Measurements from ENCODE around the gene PLCL1.

GRCh38 chr2:197798187-197798586 lies 6.2 kb upstream of the PLCL1 start:
- TF ChIP-seq, protein P1, sequence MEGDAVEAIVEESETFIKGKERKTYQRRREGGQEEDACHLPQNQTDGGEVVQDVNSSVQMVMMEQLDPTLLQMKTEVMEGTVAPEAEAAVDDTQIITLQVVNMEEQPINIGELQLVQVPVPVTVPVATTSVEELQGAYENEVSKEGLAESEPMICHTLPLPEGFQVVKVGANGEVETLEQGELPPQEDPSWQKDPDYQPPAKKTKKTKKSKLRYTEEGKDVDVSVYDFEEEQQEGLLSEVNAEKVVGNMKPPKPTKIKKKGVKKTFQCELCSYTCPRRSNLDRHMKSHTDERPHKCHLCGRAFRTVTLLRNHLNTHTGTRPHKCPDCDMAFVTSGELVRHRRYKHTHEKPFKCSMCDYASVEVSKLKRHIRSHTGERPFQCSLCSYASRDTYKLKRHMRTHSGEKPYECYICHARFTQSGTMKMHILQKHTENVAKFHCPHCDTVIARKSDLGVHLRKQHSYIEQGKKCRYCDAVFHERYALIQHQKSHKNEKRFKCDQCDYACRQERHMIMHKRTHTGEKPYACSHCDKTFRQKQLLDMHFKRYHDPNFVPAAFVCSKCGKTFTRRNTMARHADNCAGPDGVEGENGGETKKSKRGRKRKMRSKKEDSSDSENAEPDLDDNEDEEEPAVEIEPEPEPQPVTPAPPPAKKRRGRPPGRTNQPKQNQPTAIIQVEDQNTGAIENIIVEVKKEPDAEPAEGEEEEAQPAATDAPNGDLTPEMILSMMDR (conservative IDR thresholded peaks at IDR 0.05 in 1 of 2, IDR thresholded peaks at IDR 0.05 in 1 of 2; ENCODE audit: extremely low read depth in 1 of 2, insufficient read depth in 1 of 2, low read depth in 1 of 2, low read length in 2 of 2) = no peak
- no peak for TF ChIP-seq EZH2 (IDR thresholded peaks at IDR 0.05; ENCODE audit: borderline replicate concordance, low read length)
